T-helper 17 cell (primary cell): Measurements from ENCODE around the gene SH3BP5. TPM values are rescaled to one million over a fixed set of nuclear protein-coding genes. Genes with fewer than 3 reads are reported as not detected.

ENCODE experiments used
- ATAC-seq: fragments of 150-1000 bp; cut with Tn5 transposase; 2 replicates; pipeline ENCODE4 v1.10.0; 2021; ENCODE audit warnings: mild to moderate bottlenecking, moderate library complexity
- DNase-seq, 3 donors: peaks; one replicate each; pipeline versions ENCODE4 v3.0.0 to v3.0.0-alpha.2; 2020 to 2021
- H3K9me3 ChIP-seq: one replicate; pipeline ENCODE4 v1.7.0; 2013; ENCODE audit warnings: low read length, mild to moderate bottlenecking; ENCODE audit not compliant: control insufficient read depth, poor library complexity, severe bottlenecking
- H3K27ac Mint-ChIP-seq: one replicate; pipeline ENCODE4 v1.8.0; 2022; ENCODE audit warnings: mild to moderate bottlenecking, moderate library complexity, mixed read lengths
- H3K27me3 Mint-ChIP-seq: one replicate; pipeline ENCODE4 v1.8.0; 2022; ENCODE audit warnings: mixed read lengths
- H3K36me3 Mint-ChIP-seq: one replicate; pipeline ENCODE4 v1.8.0; 2022; ENCODE audit warnings: low read depth, mixed read lengths
- H3K4me1 Mint-ChIP-seq: one replicate; pipeline ENCODE4 v1.8.0; 2022; ENCODE audit warnings: mild to moderate bottlenecking, mixed read lengths
- H3K4me3 Mint-ChIP-seq: one replicate; pipeline ENCODE4 v1.8.0; 2022; ENCODE audit warnings: mild to moderate bottlenecking, moderate library complexity, mixed read lengths
- total RNA-seq, 4 donors: library from RNA in 2 of 4; stranded (reverse) in 2 of 4; gene quantifications; one replicate each; pipeline ENCODE4 v1.2.3 and lab custom pipeline; 2022 to 2026

The SH3BP5 gene
- total RNA-seq, 2 donors from 2014 or later = 50.7 to 78.4 TPM

DNA sequence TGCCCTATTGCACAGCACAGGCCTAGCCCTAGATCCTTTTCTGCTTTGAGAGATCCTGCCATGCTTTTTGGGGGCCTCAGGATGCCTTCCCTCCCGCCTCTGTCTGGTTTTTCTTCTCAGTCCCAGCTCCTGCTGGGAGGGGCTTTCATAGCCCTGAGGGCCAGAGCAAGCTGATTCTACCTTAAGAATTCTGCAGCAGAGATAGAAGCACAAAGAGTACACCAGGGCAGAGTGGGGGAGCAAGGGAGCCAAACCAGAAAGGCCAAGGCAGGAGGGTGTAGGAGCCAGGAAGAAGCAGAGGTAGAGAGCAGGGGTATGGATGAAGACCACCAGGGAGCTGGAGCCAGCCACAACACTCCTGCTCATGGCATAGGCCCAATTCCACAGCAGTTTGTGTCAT lies 18.1 kb downstream of the SH3BP5 start:
- DNase-seq (no peak), ATAC-seq (no peak)
- H3K36me3 Mint-ChIP-seq = peaks cover 2% of the 10 kb centered on the region
- peaks cover 48% of the 10 kb centered on the region for H3K4me1 Mint-ChIP-seq
- H3K9me3 ChIP-seq = no peaks in the 10 kb centered on the region
- H3K27ac Mint-ChIP-seq = peak overlapping the region; percentile 86
- peak overlapping the region; percentile 52 for H3K4me3 Mint-ChIP-seq
- H3K27me3 Mint-ChIP-seq = no peaks in the 10 kb centered on the region

DNA sequence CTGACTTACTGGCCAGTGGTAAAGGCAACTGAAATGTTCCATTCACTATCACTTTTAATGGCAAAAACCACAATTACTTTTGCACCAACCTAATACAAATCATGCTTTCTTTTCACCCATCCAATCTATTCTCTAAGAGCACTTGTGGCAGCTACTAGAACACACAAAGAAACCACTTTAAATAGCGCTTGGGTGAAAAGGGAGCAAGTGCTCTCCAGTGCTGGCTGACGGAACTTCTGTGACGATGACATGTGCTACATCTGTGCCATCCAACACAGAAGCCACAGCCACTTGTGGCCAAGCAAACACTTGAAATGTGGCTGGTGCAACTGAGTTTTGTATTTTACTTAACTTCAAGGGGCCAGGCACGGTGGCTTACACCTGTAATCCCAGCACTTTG lies 18.9 kb downstream of the SH3BP5 start:
- H3K27me3 Mint-ChIP-seq = no peaks in the 10 kb centered on the region
- H3K36me3 Mint-ChIP-seq = peaks cover 2% of the 10 kb centered on the region
- DNase-seq (no peak), ATAC-seq (peak; percentile 50)
- H3K4me1 Mint-ChIP-seq = peaks cover 50% of the 10 kb centered on the region
- H3K9me3 ChIP-seq = no peaks in the 10 kb centered on the region
- no peak overlapping the region for H3K4me3 Mint-ChIP-seq
- H3K27ac Mint-ChIP-seq = no peak overlapping the region

DNA sequence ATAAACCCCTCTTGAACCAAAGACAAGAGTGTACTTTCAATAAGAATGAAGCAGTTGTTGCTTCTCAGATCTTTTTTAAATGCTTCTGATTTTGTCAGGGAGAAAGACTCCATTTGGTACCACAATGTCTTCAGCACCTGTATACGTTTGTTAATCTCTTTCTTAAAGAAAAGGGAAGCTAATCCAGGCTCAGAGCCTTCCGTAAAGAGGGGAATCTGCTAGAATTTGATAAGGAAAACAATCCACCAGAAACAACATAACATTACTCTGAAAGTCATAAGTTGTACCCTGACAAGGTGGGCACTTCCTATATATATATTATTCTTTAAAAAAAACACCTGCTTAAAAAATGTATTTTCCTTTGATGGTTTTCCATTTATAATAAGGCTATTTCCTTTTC lies 19.8 kb downstream of the SH3BP5 start:
- no peak overlapping the region for H3K4me3 Mint-ChIP-seq

DNA sequence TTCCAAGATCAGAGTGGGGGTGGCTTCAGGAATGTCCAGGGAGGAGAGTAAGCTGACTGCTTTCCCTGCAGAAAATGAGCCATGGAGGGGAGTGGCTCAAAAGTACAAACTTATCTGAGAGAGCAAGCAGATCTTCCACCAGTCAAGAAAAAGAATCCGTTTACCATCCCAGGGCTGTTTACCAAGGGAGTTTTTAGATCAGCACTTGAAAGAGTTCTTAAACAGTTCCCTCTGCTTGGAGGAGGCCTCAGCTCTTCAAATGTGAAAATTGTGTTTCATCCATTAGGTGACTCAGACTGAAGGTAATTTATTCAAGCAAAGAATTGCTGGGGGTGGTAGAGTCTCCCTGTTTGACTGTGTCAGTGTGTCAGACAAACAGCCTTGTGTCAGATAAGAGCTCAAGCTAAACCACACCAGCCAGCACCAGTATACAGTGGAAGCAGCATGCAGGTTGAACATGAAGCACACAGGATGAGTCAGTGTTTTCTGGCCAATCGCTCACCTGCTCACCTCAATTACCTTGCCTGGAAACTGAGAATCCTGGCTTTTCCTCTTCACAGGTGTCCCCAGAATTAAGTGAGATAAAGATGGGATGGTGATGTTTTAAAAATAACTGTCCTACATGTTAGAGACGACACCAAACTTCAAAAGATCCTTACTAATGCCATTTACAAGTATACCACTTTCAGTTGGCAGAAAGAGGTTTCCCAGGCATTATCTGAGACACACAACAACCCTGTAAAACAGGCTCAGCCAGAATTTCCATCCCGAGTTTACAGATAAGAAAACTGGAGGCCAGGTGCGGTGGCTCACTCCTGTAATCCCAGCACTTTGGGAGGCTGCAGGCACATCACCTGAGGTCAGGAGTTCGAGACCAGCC lies 21.7 kb downstream of the SH3BP5 start:
- ATAC-seq = peak; percentile 84
- H3K27me3 Mint-ChIP-seq = no peaks in the 10 kb centered on the region
- peak overlapping the region; percentile 70 for H3K27ac Mint-ChIP-seq
- peak overlapping the region; percentile 44 for H3K4me3 Mint-ChIP-seq
- peaks cover 4% of the 10 kb centered on the region for H3K36me3 Mint-ChIP-seq
- no peaks in the 10 kb centered on the region for H3K9me3 ChIP-seq
- H3K4me1 Mint-ChIP-seq = peaks cover 47% of the 10 kb centered on the region
- DNase-seq = peak in 1 of 3 donors; percentile 27

More for the DNA sequence above, 19.8 kb downstream of the SH3BP5 start:
- H3K36me3 Mint-ChIP-seq = peaks cover 2% of the 10 kb centered on the region
- H3K9me3 ChIP-seq = no peaks in the 10 kb centered on the region
- no peak for ATAC-seq
- H3K27ac Mint-ChIP-seq = peak overlapping the region; percentile 54
- no peaks in the 10 kb centered on the region for H3K27me3 Mint-ChIP-seq
- H3K4me1 Mint-ChIP-seq = peaks cover 52% of the 10 kb centered on the region
- no peak for DNase-seq

DNA sequence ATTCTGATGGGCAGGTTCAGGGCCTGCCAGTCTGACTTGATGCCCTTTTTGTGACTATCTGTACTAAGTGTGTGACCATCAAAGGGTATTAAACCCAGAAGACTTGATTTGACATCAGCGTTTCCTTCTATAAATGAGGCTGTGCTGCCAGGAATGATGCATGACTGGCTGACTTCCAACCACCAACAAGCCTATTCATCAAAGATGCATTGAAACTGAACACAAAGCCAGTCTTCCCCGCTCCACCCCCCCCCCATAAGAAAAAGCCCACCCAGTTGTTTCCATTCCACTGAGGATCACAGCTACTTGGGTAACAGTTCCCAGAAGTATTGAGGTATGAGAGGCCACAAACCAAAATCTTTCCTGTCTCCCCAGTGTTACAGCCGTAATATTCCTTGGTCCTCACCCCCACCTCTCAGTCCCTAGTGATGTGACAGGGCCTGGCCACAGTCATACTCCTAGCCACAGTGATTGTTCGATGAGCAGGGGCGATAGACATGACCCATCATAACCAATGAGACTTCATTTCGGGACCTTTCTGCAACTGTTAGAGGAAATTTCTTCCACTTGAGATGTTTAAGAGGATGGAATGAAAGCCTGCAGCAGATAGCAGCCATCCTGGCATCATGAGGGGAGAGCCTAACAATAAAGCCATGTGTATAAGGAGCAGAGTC lies 22.6 kb downstream of the SH3BP5 start:
- Mint-ChIP-seq H3K27me3 (no peaks in the 10 kb centered on the region), H3K27ac (peak overlapping the region; percentile 70), H3K4me1 (peaks cover 48% of the 10 kb centered on the region), H3K4me3 (peak overlapping the region; percentile 5), H3K36me3 (peaks cover 9% of the 10 kb centered on the region)
- no peaks in the 10 kb centered on the region for H3K9me3 ChIP-seq
- ATAC-seq (no peak), DNase-seq (no peak)

DNA sequence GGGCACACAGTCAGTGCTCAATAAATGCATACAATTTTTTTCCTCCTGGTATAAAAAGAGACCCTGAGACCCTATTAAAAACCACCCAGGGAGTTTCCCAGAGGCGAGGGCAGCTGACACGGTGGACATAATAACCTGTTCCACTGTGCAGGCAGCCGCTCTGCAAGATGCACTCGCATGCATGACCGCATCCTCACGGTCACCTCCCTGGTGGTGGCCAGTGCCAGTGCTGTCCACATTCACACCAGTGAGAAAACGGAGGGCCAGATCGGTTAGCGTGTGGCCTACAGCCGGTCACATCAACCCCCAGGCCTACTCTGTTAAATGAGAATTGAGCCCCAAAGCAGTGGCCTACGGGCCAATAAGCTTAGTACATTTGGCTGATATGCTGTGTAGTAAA lies 24.8 kb downstream of the SH3BP5 start:
- peak overlapping the region; percentile 70 for H3K27ac Mint-ChIP-seq
- no peaks in the 10 kb centered on the region for H3K27me3 Mint-ChIP-seq
- peaks cover 46% of the 10 kb centered on the region for H3K4me1 Mint-ChIP-seq
- DNase-seq = no peak
- no peak overlapping the region for H3K4me3 Mint-ChIP-seq
- H3K9me3 ChIP-seq = no peaks in the 10 kb centered on the region
- peaks cover 7% of the 10 kb centered on the region for H3K36me3 Mint-ChIP-seq
- ATAC-seq = no peak

DNA sequence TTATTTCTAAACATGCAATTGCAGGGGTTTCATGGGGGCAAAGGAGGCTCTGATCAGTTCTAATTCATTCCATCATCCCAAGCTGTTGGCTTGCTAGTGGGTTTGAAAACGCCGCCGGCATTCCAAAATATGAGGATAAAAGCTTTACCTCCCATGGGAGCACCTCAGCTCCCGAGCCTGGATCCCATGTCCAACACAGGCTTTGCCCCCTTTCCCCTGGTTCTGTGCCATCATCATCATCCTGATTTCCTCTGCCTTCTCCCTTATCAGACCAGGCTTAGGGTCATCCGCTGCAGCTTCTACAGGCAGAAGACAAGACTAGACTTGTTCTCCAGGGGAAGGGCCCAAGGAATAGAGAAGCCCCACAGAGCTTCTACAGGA lies 25.4 kb downstream of the SH3BP5 start:
- DNase-seq (no peak), ATAC-seq (no peak)
- Mint-ChIP-seq H3K4me3 (no peak overlapping the region), H3K4me1 (peaks cover 47% of the 10 kb centered on the region), H3K36me3 (peaks cover 7% of the 10 kb centered on the region), H3K27ac (peak overlapping the region; percentile 70), H3K27me3 (no peaks in the 10 kb centered on the region)
- H3K9me3 ChIP-seq = no peaks in the 10 kb centered on the region

DNA sequence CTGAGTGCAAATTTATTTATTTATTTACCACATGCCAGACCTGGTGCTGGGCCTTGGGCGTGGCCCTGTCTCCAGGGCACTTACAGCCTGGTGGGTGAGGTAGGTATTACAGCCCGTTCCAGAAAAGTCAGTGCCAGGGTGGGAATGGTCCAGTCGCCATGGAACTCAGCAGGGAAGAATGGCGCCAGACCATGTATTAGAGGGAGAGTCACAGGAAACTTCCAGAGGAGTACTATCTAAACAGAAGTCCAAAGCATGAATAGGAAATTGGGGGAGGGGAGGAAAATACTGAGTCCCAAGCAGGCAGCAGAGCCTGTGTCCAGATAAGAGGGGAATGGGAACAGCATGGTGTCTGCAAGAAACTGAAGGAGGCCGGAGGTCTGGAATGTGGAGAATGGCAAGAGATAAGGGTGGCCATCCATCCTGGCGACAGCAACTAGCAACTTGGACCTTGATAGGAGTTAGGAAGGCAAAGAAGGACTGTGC lies 27.0 kb downstream of the SH3BP5 start:
- peaks cover 7% of the 10 kb centered on the region for H3K36me3 Mint-ChIP-seq
- H3K27me3 Mint-ChIP-seq = no peaks in the 10 kb centered on the region
- peak; percentile 53 for ATAC-seq
- no peak overlapping the region for H3K4me3 Mint-ChIP-seq
- H3K9me3 ChIP-seq = no peaks in the 10 kb centered on the region
- H3K27ac Mint-ChIP-seq = peak overlapping the region; percentile 9
- H3K4me1 Mint-ChIP-seq = peaks cover 45% of the 10 kb centered on the region
- DNase-seq = no peak

DNA sequence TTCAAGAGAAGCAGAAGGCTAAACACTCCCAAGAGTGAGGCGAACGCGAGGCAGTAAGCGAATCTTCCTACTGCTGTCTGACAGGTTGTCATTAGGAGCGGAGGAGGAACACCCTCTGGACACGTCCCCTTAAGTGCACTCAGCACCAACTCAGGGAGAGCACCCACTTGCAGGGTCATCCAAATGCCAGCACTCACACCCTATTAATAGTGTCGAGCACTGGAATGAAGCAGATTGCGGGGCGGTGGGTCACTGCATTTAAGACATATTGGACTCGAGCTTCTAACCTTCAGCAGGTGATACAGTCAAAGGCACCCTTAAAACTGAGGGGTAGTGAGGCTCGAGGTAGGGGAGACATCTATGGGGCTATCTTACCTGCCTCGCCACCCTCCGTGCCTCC lies 28.7 kb downstream of the SH3BP5 start:
- DNase-seq (no peak), ATAC-seq (no peak)
- no peaks in the 10 kb centered on the region for H3K9me3 ChIP-seq
- Mint-ChIP-seq H3K4me1 (peaks cover 38% of the 10 kb centered on the region), H3K4me3 (no peak overlapping the region), H3K27ac (peak overlapping the region; percentile 88), H3K36me3 (peaks cover 7% of the 10 kb centered on the region), H3K27me3 (no peaks in the 10 kb centered on the region)

DNA sequence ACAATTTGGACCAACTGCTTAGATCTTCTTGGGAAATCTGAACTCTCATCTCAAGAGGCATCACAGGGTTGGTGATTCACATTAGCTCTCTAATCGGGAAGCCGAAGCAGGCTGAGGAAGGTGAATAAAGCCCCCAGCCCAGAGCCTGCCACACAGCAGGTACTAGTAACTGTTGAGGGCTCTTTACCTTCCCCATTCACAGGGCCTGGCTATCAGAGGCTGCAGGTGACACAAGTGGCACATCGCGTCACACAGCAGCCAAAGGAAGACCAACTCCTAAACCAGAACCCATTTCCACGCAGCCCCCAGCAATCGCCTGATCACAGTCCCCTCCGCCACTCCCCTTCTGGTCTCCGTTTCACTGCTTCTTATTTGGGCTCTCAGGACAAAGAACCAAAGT lies 29.2 kb downstream of the SH3BP5 start:
- Mint-ChIP-seq H3K36me3 (peaks cover 11% of the 10 kb centered on the region), H3K4me3 (no peak overlapping the region), H3K27ac (peak overlapping the region; percentile 88)

DNA sequence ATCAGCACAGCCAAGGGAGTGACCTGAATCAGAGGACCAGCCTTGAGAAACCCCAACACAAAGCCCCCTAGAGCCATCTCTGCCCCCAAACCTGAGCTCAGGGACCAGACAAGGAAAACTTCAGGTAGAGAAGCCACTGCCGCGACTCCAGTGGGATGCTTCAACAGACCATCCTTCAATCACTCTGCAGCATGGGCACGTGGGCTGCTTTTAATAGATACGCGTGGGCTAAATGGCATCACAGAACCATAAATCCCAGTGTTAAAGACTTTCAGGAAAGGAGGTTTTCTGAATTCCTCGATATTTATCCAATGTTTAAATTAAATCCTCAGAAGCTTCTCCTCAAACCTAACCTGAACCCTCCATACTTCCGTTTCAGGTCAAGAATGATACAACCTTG lies 30.6 kb downstream of the SH3BP5 start:
- DNase-seq (no peak), ATAC-seq (no peak)
- H3K27ac Mint-ChIP-seq = no peak overlapping the region
- H3K4me3 Mint-ChIP-seq = no peak overlapping the region
- peaks cover 14% of the 10 kb centered on the region for H3K36me3 Mint-ChIP-seq
- no peaks in the 10 kb centered on the region for H3K9me3 ChIP-seq
- H3K4me1 Mint-ChIP-seq = peaks cover 42% of the 10 kb centered on the region
- no peaks in the 10 kb centered on the region for H3K27me3 Mint-ChIP-seq

More for the DNA sequence above, 29.2 kb downstream of the SH3BP5 start:
- H3K27me3 Mint-ChIP-seq = no peaks in the 10 kb centered on the region
- peaks cover 38% of the 10 kb centered on the region for H3K4me1 Mint-ChIP-seq
- ATAC-seq = no peak
- no peak for DNase-seq
- H3K9me3 ChIP-seq = no peaks in the 10 kb centered on the region

DNA sequence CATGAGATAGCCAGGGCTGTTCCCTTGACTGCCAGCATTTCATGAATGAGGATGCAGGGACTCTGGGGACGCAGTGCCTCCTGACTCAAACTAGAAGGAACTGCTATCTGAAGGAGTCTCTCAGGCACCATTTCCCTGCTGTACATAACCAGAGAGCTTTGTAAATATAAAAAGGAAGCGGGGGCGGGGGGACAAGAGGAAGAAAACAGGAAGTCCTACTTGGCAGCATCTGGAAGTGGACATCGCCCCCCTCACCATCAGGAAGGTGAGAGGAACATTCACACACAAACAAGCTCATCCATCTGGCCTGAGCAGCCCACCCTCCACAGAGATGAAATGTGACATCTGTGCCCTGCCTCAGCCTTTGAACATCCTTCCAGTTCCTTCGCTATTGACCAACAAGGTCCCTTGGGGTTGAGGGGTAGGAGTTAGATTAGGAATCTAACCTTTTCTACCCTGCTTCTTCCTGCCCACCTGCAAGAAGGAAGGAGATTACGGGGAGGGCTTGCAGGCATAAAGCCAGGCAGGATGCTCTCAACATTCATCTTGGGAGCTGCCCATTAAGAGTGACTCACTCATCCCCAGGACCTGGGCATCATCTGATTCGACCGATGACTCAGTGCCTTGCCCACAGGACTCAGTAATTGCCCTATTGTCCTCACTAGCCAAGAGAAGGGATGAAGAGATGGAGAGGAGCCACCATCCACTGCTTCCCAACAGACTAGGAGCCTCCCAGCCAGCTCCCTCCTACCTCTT lies 31.9 kb downstream of the SH3BP5 start:
- ATAC-seq = peak; percentile 39

DNA sequence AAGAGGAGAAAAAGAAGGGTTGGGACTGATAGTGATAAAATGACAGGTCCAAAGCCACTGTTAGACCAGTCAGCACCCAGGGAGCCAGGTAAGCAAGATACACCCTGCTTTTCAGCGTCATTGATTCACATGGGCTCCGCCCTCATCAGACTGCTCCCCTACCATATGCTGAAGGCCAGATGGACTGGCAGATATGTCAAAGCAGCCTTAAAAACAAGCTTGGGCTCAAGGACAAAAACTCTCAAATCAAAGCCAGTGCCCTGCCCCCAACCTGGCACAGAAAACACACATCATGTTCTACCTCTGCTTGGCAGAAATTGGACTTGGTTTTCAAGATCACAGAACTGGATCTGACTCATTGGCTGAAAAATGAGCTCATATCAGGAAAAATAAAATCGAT lies 33.4 kb downstream of the SH3BP5 start:
- Mint-ChIP-seq H3K4me3 (no peak overlapping the region), H3K27ac (peak overlapping the region; percentile 65), H3K27me3 (no peaks in the 10 kb centered on the region), H3K4me1 (peaks cover 53% of the 10 kb centered on the region), H3K36me3 (peaks cover 15% of the 10 kb centered on the region)
- no peaks in the 10 kb centered on the region for H3K9me3 ChIP-seq
- ATAC-seq (no peak), DNase-seq (no peak)

More for the DNA sequence above, 31.9 kb downstream of the SH3BP5 start:
- Mint-ChIP-seq H3K4me1 (peaks cover 43% of the 10 kb centered on the region), H3K27me3 (no peaks in the 10 kb centered on the region), H3K27ac (peak overlapping the region; percentile 65), H3K4me3 (no peak overlapping the region), H3K36me3 (peaks cover 11% of the 10 kb centered on the region)
- H3K9me3 ChIP-seq = no peaks in the 10 kb centered on the region
- no peak for DNase-seq
